C4-2B (cell line): ENCODE measurements around the gene LSMEM2.

Experiments used
- ZFX ChIP-seq: fragments of 450-650 bp; IDR thresholded peaks from 2 replicates; pipeline ENCODE4 v1.6.1; 2017
- TF ChIP-seq, protein P1 (sequence below): fragments of 450-650 bp; conservative IDR thresholded peaks from 2 replicates; pipeline ENCODE4 v1.5.1; 2017; ENCODE audit warnings: mild to moderate bottlenecking

DNA sequence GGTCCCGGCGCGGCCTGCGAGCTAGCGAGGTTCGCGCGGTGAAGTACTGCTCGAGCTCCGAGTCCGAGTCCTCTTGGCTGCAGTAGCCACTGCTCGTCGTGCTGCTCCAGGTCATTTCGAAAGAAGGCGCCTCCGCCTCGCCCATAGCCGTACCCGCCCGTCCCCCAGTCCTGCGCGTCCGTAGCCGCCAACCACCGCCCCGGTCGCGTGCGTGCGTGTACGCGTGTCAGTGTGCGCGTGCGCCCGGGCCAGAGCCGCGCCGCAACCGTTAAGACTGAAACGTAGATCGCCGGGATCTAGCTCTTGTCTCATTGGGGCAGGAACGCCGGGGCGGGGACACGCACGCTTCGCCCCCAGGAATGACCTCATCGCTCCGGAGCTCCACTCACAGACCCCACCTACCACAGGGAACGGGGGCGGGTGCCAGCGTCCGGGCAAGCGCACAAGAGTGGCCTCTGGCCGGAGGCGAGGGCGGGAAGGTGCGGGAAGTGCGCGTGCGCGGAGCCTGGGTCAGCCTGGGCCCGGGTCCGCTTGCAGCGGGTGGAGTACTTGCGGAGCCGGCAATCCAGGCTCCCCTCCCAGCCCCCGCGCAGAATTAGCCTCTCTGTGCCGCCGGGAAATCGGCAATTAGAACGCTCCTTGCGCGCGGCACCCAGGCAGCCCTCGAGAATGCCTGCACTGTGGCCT, 58.4 kb downstream of the LSMEM2 start:
- TF ChIP-seq, protein P1, sequence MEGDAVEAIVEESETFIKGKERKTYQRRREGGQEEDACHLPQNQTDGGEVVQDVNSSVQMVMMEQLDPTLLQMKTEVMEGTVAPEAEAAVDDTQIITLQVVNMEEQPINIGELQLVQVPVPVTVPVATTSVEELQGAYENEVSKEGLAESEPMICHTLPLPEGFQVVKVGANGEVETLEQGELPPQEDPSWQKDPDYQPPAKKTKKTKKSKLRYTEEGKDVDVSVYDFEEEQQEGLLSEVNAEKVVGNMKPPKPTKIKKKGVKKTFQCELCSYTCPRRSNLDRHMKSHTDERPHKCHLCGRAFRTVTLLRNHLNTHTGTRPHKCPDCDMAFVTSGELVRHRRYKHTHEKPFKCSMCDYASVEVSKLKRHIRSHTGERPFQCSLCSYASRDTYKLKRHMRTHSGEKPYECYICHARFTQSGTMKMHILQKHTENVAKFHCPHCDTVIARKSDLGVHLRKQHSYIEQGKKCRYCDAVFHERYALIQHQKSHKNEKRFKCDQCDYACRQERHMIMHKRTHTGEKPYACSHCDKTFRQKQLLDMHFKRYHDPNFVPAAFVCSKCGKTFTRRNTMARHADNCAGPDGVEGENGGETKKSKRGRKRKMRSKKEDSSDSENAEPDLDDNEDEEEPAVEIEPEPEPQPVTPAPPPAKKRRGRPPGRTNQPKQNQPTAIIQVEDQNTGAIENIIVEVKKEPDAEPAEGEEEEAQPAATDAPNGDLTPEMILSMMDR = no peak
- TF ChIP-seq ZFX = no peak
